Transverse colon (tissue), 3 donors: ENCODE data around the gene GNB1L.

Experiments used
- POLR2A ChIP-seq: fragments of 450-650 bp; IDR thresholded peaks from one replicate; pipeline ENCODE4 v1.6.1; 2016; ENCODE audit warnings: antibody characterized with exemption, mild to moderate bottlenecking, moderate library complexity
- TF ChIP-seq, protein P1 (sequence below), 5 experiments: fragments of 200-600 bp in 3 of 5; fragments of 450-650 bp in 2 of 5; sonication (generic) in 3 of 5; IDR thresholded peaks; 1 replicate in 2 of 5; 2 replicates in 3 of 5; pipeline ENCODE4 v1.5.1; 2016 to 2017; ENCODE audit warnings: antibody characterized with exemption in 5 of 5, inconsistent platforms in 3 of 5, mild to moderate bottlenecking in 2 of 5, moderate library complexity in 1 of 5

DNA sequence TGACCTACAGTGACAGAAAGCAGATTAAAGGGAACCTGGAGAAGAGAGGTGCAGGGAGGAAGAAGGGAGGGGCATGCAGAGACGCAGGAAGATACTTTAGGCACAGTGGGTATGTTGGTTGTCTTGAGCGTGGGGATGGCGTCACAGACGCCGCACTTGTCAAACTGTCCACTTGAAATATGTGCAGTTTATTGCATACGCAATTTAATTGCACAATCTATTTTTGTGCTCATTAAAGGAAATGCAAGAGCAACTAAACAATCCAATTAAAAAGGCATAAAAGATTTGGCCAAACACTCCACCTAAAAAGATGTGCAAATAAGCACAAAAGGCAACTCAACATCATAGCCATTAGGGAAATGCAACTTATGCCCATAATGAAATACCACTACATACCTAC lies 16.8 kb downstream of the GNB1L start:
- TF ChIP-seq, protein P1, sequence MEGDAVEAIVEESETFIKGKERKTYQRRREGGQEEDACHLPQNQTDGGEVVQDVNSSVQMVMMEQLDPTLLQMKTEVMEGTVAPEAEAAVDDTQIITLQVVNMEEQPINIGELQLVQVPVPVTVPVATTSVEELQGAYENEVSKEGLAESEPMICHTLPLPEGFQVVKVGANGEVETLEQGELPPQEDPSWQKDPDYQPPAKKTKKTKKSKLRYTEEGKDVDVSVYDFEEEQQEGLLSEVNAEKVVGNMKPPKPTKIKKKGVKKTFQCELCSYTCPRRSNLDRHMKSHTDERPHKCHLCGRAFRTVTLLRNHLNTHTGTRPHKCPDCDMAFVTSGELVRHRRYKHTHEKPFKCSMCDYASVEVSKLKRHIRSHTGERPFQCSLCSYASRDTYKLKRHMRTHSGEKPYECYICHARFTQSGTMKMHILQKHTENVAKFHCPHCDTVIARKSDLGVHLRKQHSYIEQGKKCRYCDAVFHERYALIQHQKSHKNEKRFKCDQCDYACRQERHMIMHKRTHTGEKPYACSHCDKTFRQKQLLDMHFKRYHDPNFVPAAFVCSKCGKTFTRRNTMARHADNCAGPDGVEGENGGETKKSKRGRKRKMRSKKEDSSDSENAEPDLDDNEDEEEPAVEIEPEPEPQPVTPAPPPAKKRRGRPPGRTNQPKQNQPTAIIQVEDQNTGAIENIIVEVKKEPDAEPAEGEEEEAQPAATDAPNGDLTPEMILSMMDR (IDR thresholded peaks at IDR 0.05), result no peak
- TF ChIP-seq POLR2A, result no peak
